Nephron progenitor cell (in vitro differentiated cells): Measurements from ENCODE around the gene LHB.

Source experiments
- DNase-seq: peaks from one replicate; pipeline ENCODE4 v3.0.0; 2021
- H3K27ac Mint-ChIP-seq: 2 replicates; pipeline ENCODE4 v1.8.0; 2021; ENCODE audit warnings: mild to moderate bottlenecking, moderate library complexity, mixed read lengths
- H3K27me3 Mint-ChIP-seq: 2 replicates; pipeline ENCODE4 v1.8.0; 2021; ENCODE audit warnings: mild to moderate bottlenecking, low read depth, mixed read lengths; ENCODE audit not compliant: poor library complexity
- H3K36me3 Mint-ChIP-seq: 2 replicates; pipeline ENCODE4 v1.8.0; 2021; ENCODE audit warnings: low read depth, mixed read lengths
- H3K4me1 Mint-ChIP-seq: 2 replicates; pipeline ENCODE4 v1.8.0; 2021; ENCODE audit warnings: mixed read lengths
- H3K4me3 Mint-ChIP-seq: 2 replicates; pipeline ENCODE4 v1.8.0; 2021; ENCODE audit warnings: mild to moderate bottlenecking, moderate library complexity, mixed read lengths
- H3K9me3 Mint-ChIP-seq: 2 replicates; pipeline ENCODE4 v1.8.0; 2021; ENCODE audit warnings: mild to moderate bottlenecking, moderate library complexity, mixed read lengths
- CTCF ChIP-seq: fragments of 200-600 bp; sonication (generic); IDR thresholded peaks from 2 replicates; pipeline ENCODE4 v1.5.0; 2021; ENCODE audit warnings: antibody characterized with exemption

Gene LHB

GRCh38 chr19:48989701-48990291, 27.1 kb downstream of the LHB start:
- Mint-ChIP-seq H3K4me3 (peak overlapping the region; percentile 2), H3K9me3 (no peaks in the 10 kb centered on the region), H3K27ac (peak overlapping the region; percentile 23)

GRCh38 chr19:48988860-48989259, 28.0 kb downstream of the LHB start:
- H3K9me3 Mint-ChIP-seq: no peaks in the 10 kb centered on the region

More at GRCh38 chr19:48989701-48990291, 27.1 kb downstream of the LHB start:
- H3K4me1 Mint-ChIP-seq: peaks cover 36% of the 10 kb centered on the region
- no peak for TF ChIP-seq CTCF
- peaks cover 49% of the 10 kb centered on the region for H3K36me3 Mint-ChIP-seq
- no peaks in the 10 kb centered on the region for H3K27me3 Mint-ChIP-seq
- no peak for DNase-seq

GRCh38 chr19:48988286-48988685, 28.6 kb downstream of the LHB start:
- no peak for TF ChIP-seq CTCF
- peaks cover 54% of the 10 kb centered on the region for H3K36me3 Mint-ChIP-seq
- no peak overlapping the region for H3K27ac Mint-ChIP-seq
- no peak for DNase-seq
- H3K9me3 Mint-ChIP-seq: no peaks in the 10 kb centered on the region
- H3K27me3 Mint-ChIP-seq: no peaks in the 10 kb centered on the region
- peaks cover 22% of the 10 kb centered on the region for H3K4me1 Mint-ChIP-seq
- H3K4me3 Mint-ChIP-seq: no peak overlapping the region

More at GRCh38 chr19:48988860-48989259, 28.0 kb downstream of the LHB start:
- no peak for DNase-seq
- Mint-ChIP-seq H3K27ac (peak overlapping the region; percentile 36), H3K4me1 (peaks cover 26% of the 10 kb centered on the region), H3K36me3 (peaks cover 49% of the 10 kb centered on the region), H3K27me3 (no peaks in the 10 kb centered on the region), H3K4me3 (no peak overlapping the region)
- TF ChIP-seq CTCF: no peak

- no peak overlapping the region for H3K4me3 Mint-ChIP-seq
- no peak for TF ChIP-seq CTCF
- DNase-seq: no peak
- peaks cover 60% of the 10 kb centered on the region for H3K36me3 Mint-ChIP-seq
- H3K4me1 Mint-ChIP-seq: peaks cover 19% of the 10 kb centered on the region
- peak overlapping the region; percentile 56 for H3K27ac Mint-ChIP-seq
- no peaks in the 10 kb centered on the region for H3K9me3 Mint-ChIP-seq
- H3K27me3 Mint-ChIP-seq: no peaks in the 10 kb centered on the region
These were observed 29.6 kb downstream of the LHB start for GRCh38 chr19:48987323-48987722.

- Mint-ChIP-seq H3K4me3 (no peak overlapping the region), H3K36me3 (peaks cover 71% of the 10 kb centered on the region), H3K4me1 (peaks cover 13% of the 10 kb centered on the region), H3K27ac (no peak overlapping the region), H3K9me3 (no peaks in the 10 kb centered on the region), H3K27me3 (peaks cover 1% of the 10 kb centered on the region)
- no peak for DNase-seq
- TF ChIP-seq CTCF: no peak
These were observed 30.7 kb downstream of the LHB start for GRCh38 chr19:48986211-48986610.

GRCh38 chr19:48985711-48986110, 31.2 kb downstream of the LHB start:
- no peaks in the 10 kb centered on the region for H3K9me3 Mint-ChIP-seq
- DNase-seq: no peak
- no peak overlapping the region for H3K4me3 Mint-ChIP-seq
- peaks cover 72% of the 10 kb centered on the region for H3K36me3 Mint-ChIP-seq
- H3K27me3 Mint-ChIP-seq: peaks cover 3% of the 10 kb centered on the region
- TF ChIP-seq CTCF: no peak
- H3K4me1 Mint-ChIP-seq: peaks cover 8% of the 10 kb centered on the region
- no peak overlapping the region for H3K27ac Mint-ChIP-seq
